ENCODE results near the gene ME3. TPM values are rescaled to one million over a fixed set of nuclear protein-coding genes. Genes with fewer than 3 reads are reported as not detected.

ME3 gene
- total and polyA plus RNA-seq, 2 donors (not counting 1 experiment from before 2014, with no cell fraction given): 1.3 TPM; not detected in 1

- TF ChIP-seq EZH2 (IDR thresholded peaks at IDR 0.05; ENCODE audit: borderline replicate concordance, insufficient read depth, low read depth, low read length, poor library complexity, severe bottlenecking) (no peak), CTCF (IDR thresholded peaks at IDR 0.05) (no peak)
- H3K4me1 ChIP-seq (ENCODE audit: control insufficient read depth in 2 of 2, insufficient read depth in 2 of 2, low read length in 2 of 2): no peaks in the 10 kb centered on the region
- H4K20me1 ChIP-seq (ENCODE audit: control insufficient read depth, insufficient read depth, low read length, poor library complexity, severe bottlenecking): no peaks in the 10 kb centered on the region
- no peak overlapping the region for H3K27ac Mint-ChIP-seq
- H3K36me3 ChIP-seq (replicated peaks in 1 of 2; ENCODE audit: control extremely low read depth in 1 of 2, control insufficient read depth in 1 of 2, extremely low read depth in 1 of 2, insufficient read depth in 2 of 2, low read length in 1 of 2): no peaks in the 10 kb centered on the region
- H3K27ac ChIP-seq (ENCODE audit: low read length in 2 of 2): no peak overlapping the region
- no peaks in the 10 kb centered on the region for H3K9me3 ChIP-seq (ENCODE audit: control extremely low read depth in 1 of 3, control insufficient read depth in 2 of 3, insufficient read depth in 1 of 3, low read length in 2 of 3)
- H3K4me3 ChIP-seq (ENCODE audit: control extremely low read depth in 1 of 5, extremely low read depth in 1 of 5, insufficient read depth in 1 of 5, low read depth in 2 of 5, low read length in 4 of 5): no peak overlapping the region
- no peak overlapping the region for H3K4me2 ChIP-seq (replicated peaks; ENCODE audit: low read depth, low read length, poor library complexity, severe bottlenecking)
- ATAC-seq (ENCODE audit: low read depth): no peak
- no peak for DNase-seq
- 64% methylated on average over 6 of the region's 6 CpGs for WGBS (ENCODE audit: insufficient coverage)
- peaks cover 11% of the 10 kb centered on the region for H3K27me3 Mint-ChIP-seq
- H3K4me3 Mint-ChIP-seq: no peak overlapping the region
- intact Hi-C loops (cut with micrococcal nuclease): no loop called here
- ChIA-PET POLR2A (no interaction called here), CTCF (no interaction called here)
- H3K79me2 ChIP-seq (ENCODE audit: control insufficient read depth, insufficient read depth, low read length): no peaks in the 10 kb centered on the region
- H2AFZ ChIP-seq (ENCODE audit: insufficient read depth, low read depth, low read length, poor library complexity, severe bottlenecking): no peak overlapping the region
- no peaks in the 10 kb centered on the region for H3K9me3 Mint-ChIP-seq (ENCODE audit: insufficient read depth)
- no peaks in the 10 kb centered on the region for H3K4me1 Mint-ChIP-seq
- H3K9ac ChIP-seq (ENCODE audit: low read length): no peak overlapping the region
- H3K27me3 ChIP-seq (replicated peaks in 1 of 4; ENCODE audit: control extremely low read depth in 1 of 4, control insufficient read depth in 3 of 4, insufficient read depth in 4 of 4, low read length in 3 of 4): no peaks in the 10 kb centered on the region
Observed at GRCh38 chr11:86632499-86633269, 39.7 kb downstream of the ME3 start.

- no peak for TF ChIP-seq CTCF (IDR thresholded peaks at IDR 0.05)
- no peak for TF ChIP-seq EZH2 (IDR thresholded peaks at IDR 0.05; ENCODE audit: borderline replicate concordance, insufficient read depth, low read depth, low read length, poor library complexity, severe bottlenecking)
- no peak overlapping the region for H3K9ac ChIP-seq (ENCODE audit: low read length)
- H3K9me3 ChIP-seq (ENCODE audit: control extremely low read depth in 1 of 3, control insufficient read depth in 2 of 3, insufficient read depth in 1 of 3, low read length in 2 of 3): no peaks in the 10 kb centered on the region
- no peak overlapping the region for H2AFZ ChIP-seq (ENCODE audit: insufficient read depth, low read depth, low read length, poor library complexity, severe bottlenecking)
- Mint-ChIP-seq H3K27me3 (peaks cover 4% of the 10 kb centered on the region), H3K27ac (no peak overlapping the region), H3K4me1 (no peaks in the 10 kb centered on the region), H3K4me3 (no peak overlapping the region), H3K9me3 (ENCODE audit: insufficient read depth) (no peaks in the 10 kb centered on the region)
- H3K36me3 ChIP-seq (replicated peaks in 1 of 2; ENCODE audit: control extremely low read depth in 1 of 2, control insufficient read depth in 1 of 2, extremely low read depth in 1 of 2, insufficient read depth in 2 of 2, low read length in 1 of 2): no peaks in the 10 kb centered on the region
- H4K20me1 ChIP-seq (ENCODE audit: control insufficient read depth, insufficient read depth, low read length, poor library complexity, severe bottlenecking): no peaks in the 10 kb centered on the region
- no peak for ATAC-seq (ENCODE audit: low read depth)
- intact Hi-C loops (cut with micrococcal nuclease): no loop called here
- H3K4me2 ChIP-seq (replicated peaks; ENCODE audit: low read depth, low read length, poor library complexity, severe bottlenecking): no peak overlapping the region
- no peak overlapping the region for H3K27ac ChIP-seq (ENCODE audit: low read length in 2 of 2)
- H3K4me3 ChIP-seq (ENCODE audit: control extremely low read depth in 1 of 5, extremely low read depth in 1 of 5, insufficient read depth in 1 of 5, low read depth in 2 of 5, low read length in 4 of 5): no peak overlapping the region
- no peaks in the 10 kb centered on the region for H3K79me2 ChIP-seq (ENCODE audit: control insufficient read depth, insufficient read depth, low read length)
- H3K4me1 ChIP-seq (ENCODE audit: control insufficient read depth in 2 of 2, insufficient read depth in 2 of 2, low read length in 2 of 2): no peaks in the 10 kb centered on the region
- WGBS (ENCODE audit: insufficient coverage): 85% methylated on average over 8 of the region's 8 CpGs
- ChIA-PET CTCF (no interaction called here), POLR2A (no interaction called here)
- H3K27me3 ChIP-seq (replicated peaks in 1 of 4; ENCODE audit: control extremely low read depth in 1 of 4, control insufficient read depth in 3 of 4, insufficient read depth in 4 of 4, low read length in 3 of 4): no peaks in the 10 kb centered on the region
- no peak for DNase-seq
Observed at GRCh38 chr11:86630229-86630981, 42.0 kb downstream of the ME3 start.
